Fibroblast of mammary gland (primary cell): ENCODE results near the gene MAX.
A peak's percentile ranks its signal among the peaks of the same experiment; 100 is the strongest.

Experiments used
- DNase-seq: peaks from one replicate; pipeline ENCODE4 v3.0.0-alpha.2; 2010; ENCODE audit warnings: low read depth
- H3K4me3 ChIP-seq: 2 replicates; pipeline ENCODE4 v1.5.1; 2011; ENCODE audit warnings: low read depth, mild to moderate bottlenecking, low read length, moderate library complexity; ENCODE audit not compliant: control insufficient read depth
- TF ChIP-seq, protein P1 (sequence below): conservative IDR thresholded peaks from 2 replicates; pipeline ENCODE4 v1.5.1; 2011; ENCODE audit warnings: low read depth, low read length, inconsistent platforms; ENCODE audit not compliant: control insufficient read depth, insufficient read depth

Gene MAX

DNA sequence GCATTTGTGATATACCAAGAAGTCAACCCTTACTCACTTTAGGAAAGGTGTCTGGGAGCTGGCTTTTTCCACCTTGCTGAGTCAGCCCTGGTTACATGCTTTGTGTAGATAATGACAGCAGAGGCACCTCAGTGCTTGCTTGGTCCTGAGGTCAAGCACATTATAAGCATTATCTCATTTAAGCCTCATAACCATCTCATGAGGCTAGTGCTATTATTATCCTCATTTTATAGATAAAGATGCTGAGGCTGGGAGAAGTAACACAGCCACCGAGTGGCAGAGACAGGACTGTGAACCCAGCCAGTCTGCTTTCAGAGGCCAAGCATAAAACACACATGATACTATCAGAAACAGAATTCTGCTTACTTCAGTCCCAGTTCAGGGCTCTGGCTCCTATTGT is 29.4 kb downstream of the MAX start:
- DNase-seq: no peak
- TF ChIP-seq, protein P1, sequence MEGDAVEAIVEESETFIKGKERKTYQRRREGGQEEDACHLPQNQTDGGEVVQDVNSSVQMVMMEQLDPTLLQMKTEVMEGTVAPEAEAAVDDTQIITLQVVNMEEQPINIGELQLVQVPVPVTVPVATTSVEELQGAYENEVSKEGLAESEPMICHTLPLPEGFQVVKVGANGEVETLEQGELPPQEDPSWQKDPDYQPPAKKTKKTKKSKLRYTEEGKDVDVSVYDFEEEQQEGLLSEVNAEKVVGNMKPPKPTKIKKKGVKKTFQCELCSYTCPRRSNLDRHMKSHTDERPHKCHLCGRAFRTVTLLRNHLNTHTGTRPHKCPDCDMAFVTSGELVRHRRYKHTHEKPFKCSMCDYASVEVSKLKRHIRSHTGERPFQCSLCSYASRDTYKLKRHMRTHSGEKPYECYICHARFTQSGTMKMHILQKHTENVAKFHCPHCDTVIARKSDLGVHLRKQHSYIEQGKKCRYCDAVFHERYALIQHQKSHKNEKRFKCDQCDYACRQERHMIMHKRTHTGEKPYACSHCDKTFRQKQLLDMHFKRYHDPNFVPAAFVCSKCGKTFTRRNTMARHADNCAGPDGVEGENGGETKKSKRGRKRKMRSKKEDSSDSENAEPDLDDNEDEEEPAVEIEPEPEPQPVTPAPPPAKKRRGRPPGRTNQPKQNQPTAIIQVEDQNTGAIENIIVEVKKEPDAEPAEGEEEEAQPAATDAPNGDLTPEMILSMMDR: no peak

DNA sequence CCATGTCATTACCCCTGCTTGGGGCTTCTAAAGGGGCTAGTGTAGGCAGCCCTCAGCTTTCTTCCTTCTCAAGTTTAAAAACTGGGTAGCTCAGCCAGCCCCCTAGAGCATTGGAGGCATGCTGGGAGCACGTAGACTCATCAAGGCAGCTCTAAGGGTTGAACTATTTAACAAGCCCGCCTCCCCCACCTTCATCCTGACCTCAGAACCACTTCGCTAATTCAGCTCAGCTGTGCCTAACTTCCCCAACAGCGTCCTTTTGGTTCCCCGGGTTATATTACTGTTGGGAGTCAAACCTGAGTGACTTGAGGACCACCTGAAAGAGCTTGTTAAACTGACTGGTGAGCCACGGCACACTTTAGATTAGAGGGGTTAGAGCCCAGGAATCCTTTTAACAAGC is 30.1 kb downstream of the MAX start:
- peak; percentile 40 for DNase-seq
- TF ChIP-seq, protein P1: no peak
- no peak overlapping the region for H3K4me3 ChIP-seq

More for the DNA sequence above, 29.4 kb downstream of the MAX start:
- no peak overlapping the region for H3K4me3 ChIP-seq

DNA sequence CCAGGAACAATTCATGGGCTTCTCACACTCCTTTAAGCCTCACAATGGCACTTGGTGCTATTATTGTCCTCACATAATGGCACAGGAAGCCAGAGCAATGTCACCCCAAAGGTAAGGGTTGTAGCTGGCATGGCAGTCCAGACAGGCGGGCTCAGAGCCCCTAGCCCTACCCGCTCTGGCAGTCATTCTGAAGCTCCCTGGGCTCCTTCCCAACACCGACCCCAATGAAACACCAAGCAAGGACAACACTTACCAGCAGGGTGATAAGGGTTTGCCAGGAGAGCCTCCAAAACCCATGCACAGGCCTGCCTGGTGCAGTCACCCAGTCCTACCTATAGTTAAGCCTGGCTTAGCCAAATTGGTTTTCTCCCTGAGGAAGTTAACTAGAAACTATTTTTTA is 30.8 kb downstream of the MAX start:
- no peak overlapping the region for H3K4me3 ChIP-seq
- no peak for DNase-seq
- TF ChIP-seq, protein P1: no peak

DNA sequence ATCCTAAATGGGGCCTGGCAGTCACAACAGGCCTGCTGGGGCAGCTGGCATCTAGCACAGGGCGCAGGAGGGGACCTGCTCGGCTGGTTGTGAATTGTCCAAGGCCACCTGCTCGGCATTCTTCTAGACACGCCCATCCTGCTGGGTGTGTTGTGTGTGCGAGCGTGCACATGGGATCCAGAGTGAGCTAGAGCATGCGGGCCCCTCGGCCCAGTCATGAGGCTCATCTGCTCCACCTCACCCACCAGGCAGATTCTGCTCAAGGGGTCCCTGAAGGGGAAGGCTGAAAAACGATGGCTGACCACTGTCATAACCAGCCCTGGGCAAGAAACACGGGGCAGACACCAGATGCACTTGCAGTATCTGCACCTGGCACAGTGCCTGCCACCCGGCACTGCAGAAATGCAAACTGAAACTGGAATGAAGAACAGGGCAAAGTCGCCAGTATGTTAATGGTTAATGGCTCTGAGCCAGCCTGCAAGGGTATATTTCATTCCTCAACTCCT is 31.8 kb downstream of the MAX start:
- DNase-seq: no peak
- no peak overlapping the region for H3K4me3 ChIP-seq
- TF ChIP-seq, protein P1: no peak

DNA sequence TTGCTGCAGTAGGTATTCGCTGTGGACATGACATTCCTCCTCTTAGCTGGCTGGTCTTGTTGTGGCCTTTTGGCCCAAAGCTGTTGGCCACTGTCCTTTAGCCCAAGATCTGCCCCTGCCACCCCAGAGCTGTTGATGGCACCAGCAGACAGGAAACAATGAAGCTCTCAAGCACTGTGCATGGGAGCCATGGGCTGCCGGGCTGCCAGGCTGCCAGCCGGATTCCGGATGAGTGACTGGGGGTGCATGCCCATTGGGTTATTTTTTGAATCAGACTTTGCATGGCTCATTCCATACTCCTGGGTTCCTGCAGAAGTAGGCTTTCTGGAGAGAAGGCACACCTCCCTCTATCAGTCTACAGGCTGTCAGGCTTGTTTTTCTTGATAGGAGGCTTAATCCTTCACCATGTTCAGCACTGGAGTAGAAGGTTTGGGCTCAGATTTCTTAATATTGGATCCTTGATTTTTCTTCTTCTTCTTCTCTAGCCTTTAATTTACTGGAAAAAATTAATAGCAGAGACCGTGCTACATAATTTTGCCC is 32.4 kb downstream of the MAX start:
- no peak overlapping the region for H3K4me3 ChIP-seq
- no peak for DNase-seq
- TF ChIP-seq, protein P1: no peak

DNA sequence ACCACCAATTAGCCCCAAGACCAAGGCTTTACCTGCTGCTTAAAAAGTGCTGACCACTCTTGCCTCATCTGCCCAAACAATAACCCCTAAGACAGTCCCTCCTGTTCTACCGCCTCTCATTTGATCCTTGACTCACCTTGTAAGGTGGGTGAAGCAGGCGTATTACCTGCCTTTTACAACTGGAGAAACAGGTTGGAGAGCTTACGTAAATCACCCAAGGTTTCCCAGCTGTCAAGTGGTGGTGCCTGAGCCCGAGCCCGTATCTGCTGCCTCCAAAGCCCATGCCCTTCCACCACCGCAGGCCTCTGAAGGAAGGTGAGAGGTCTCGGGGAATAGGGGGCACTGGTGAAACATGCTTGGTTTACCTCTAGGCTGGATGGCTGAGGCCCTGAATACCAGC is 36.6 kb downstream of the MAX start:
- no peak for DNase-seq
- TF ChIP-seq, protein P1: no peak
- no peak overlapping the region for H3K4me3 ChIP-seq
